Stimulated activated CD4-positive, alpha-beta T cell treated with anti-CD3 and anti-CD28 coated beads, Interleukin-1b, Interleukin-23, amount 100 ng/mL, for 4 hours (primary cell): ENCODE measurements around the gene SCD5.

ENCODE experiments used
- DNase-seq, 2 donors: peaks; one replicate each; pipeline ENCODE4 v3.0.0-alpha.2; 2020; ENCODE audit warnings: low read depth in 2 of 2

The SCD5 gene

GRCh38 chr4:82589756-82590155 lies 208.8 kb downstream of the SCD5 start:
- DNase-seq, result no peak

DNA sequence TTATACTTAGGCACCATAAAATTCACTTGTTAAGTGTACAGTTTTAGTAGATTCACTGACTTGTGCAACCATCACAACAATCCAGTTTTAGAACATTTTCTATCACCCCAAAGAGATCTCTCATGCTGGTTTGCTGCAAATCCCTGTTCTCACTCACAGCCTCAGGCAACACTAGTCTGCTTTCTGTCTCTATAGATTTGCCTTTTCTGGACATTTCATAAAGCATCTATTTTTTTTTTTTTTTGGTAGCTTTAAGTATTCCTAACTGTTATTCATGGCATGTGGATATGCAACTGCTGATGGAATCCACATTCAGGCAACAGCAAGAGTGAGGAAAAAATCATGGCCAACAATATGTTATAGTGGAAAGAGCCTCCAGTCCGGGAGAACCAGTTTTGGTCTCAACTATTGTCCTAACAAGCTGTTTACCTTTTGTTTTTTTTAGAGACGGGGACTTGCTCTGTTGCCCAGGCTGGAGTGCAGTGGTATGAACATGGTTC lies 209.8 kb downstream of the SCD5 start:
- DNase-seq, result no peak

DNA sequence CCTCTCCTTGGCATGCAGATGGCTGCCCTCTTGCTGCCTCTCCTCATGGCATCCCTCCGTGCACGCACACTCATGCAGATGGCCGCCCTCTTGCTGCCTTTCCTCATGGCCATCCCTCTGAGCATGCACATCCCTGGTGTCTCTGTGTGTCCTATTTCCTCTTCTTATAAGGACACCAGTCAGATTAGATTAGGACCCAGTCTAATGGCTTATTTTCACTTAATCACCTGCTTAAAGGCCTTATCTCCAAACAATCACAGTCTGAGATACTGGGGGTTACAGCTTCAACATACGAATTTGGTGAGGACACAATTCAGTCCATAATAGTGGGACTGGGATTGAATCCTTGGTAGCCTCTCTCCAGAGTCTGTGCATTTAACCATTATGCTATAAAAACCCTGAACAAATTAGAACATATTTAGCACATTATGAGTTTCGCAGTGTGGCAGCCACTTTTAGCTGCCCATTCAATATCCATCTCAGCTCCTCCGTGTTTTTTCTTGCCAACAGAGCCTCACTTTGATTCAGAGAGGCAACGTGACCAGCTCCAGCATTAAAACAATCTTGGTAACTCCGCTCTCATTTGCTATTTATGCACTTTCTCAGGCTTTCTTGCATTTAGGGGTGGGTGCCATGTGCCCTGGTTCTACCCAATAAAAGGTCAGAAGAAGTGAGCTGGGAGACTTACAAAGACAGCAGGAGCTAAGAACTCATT lies 210.6 kb downstream of the SCD5 start:
- no peak for DNase-seq

- DNase-seq, result no peak
Measured at GRCh38 chr4:82585690-82586435, 212.7 kb downstream of the SCD5 start.

DNA sequence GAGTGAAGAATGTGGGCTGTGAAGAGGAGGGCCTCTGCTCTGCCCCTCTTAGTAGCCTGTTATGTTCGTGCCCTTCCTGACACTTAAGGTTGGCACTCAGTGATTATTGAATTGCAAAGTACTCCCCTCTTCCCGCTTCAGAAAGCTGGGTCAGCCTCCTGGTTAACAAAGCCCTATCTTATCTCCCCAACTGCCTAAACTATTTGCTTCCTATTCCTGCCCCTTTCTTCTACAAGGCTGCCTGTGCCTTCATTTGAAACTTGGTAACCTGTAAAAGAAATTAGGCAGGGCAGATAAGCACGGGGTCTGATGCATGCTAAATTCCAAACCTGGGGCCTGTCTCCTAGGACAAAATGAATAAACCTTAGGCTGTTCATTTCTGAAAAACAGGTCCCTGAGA lies 213.7 kb downstream of the SCD5 start:
- DNase-seq, result no peak

DNA sequence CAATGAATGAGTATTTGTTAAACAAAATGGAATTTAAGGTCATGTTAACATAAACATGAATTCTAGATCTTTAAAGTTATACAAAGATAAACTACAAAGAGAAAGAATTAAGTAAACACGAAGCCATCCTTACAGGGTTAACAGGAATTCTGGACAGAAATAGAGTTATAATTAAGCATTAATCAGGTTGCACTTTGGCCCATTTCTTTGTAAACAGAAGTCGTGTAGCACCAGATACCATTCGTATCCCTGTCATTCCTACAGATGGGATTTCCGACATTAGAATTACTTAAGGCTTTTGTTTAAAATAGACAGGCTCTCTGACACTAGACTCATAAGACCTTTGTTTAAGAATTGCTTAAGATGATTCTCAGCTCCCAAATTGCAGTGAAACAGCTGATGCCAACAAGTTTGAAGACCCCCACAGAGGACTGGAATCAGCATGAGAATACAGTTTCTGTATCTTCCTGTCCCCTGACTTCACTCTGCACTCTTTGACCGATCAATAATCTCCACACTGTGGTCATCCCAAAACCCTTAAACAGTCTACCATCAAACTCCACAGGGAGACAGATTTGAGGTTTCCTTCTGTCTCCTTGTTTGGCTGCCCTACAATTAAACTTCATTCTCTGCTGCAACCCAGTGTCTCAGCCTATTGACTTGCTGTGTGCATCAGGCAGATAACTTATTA lies 214.6 kb downstream of the SCD5 start:
- no peak for DNase-seq

DNA sequence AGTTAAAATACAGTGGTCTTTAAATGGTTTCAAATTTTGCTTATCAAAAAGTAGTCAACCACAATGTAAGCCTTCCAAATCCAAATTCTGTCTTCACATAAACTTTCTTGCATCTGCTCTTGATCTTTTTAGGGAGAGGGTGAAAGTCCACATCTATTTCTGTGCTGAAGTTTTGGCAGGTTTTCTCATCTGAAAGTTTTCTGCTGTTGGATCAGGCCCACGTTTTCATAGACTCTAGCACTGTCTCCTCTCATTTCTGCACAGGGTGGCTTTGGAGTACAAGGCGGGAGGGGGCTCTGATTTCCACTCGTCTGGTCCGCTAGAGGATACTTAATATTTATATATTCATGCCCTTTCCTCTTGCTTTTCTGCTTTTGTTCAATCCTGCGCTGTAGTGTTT lies 218.7 kb downstream of the SCD5 start:
- DNase-seq, result no peak
